Kidney epithelial cell (primary cell): Measurements from ENCODE around the gene PRKCSH. TPM values are rescaled to one million over a fixed set of nuclear protein-coding genes. Genes with fewer than 3 reads are reported as not detected.
"Not testable (repeated sequence)": the region's sequence is repeated elsewhere in the genome, so short reads cannot be mapped to it uniquely, and the experiment has no call there.

Source experiments
- DNase-seq: peaks from one replicate; pipeline ENCODE4 v3.0.0-alpha.2; 2010; ENCODE audit warnings: low read depth
- H3K27me3 ChIP-seq: 2 replicates; pipeline ENCODE4 v1.6.0; 2011; ENCODE audit warnings: low read length; ENCODE audit not compliant: control insufficient read depth, insufficient read depth
- H3K36me3 ChIP-seq: 2 replicates; pipeline ENCODE4 v1.5.1; 2011; ENCODE audit warnings: low read length; ENCODE audit not compliant: control insufficient read depth, insufficient read depth
- H3K4me3 ChIP-seq: 2 replicates; pipeline ENCODE4 v1.5.1; 2011; ENCODE audit warnings: low read depth, mild to moderate bottlenecking, control low read depth, low read length
- total RNA-seq: library from RNA; depleted of rRNA; stranded (reverse); fragments of >200 nt; gene quantifications from 2 replicates; pipeline ENCODE4 v1.2.3, GENCODE V29; 2015
- TF ChIP-seq, protein P1 (sequence below): IDR thresholded peaks from 2 replicates; pipeline ENCODE4 v1.5.1; 2011; ENCODE audit warnings: mild to moderate bottlenecking, moderate library complexity, low read length, control low read depth, inconsistent platforms; ENCODE audit not compliant: insufficient read depth, poor library complexity, severe bottlenecking

Gene PRKCSH
- total RNA-seq, 1 donor from 2014 or later: 269 TPM

DNA sequence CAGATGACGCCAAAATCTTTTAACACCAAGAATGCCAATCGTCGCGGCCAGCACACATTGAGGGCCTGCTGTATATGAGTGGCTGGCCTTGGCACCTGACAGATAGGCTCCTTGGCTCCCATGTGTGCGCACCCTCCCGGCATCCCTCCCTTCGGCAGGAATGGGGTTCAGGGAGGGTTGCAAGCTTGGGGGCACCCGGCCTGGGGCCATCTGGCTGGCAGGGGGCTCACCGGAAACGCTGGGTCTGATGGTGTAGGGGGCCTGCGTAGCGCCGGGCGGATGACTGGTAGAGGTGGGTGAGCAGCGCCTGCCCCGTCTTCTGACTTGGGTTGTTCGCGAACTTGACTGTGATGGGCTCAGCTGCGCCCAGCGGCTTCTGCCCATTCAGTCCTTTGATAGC lies 22.4 kb downstream of the PRKCSH start:
- H3K4me3 ChIP-seq: no peak overlapping the region
- TF ChIP-seq, protein P1, sequence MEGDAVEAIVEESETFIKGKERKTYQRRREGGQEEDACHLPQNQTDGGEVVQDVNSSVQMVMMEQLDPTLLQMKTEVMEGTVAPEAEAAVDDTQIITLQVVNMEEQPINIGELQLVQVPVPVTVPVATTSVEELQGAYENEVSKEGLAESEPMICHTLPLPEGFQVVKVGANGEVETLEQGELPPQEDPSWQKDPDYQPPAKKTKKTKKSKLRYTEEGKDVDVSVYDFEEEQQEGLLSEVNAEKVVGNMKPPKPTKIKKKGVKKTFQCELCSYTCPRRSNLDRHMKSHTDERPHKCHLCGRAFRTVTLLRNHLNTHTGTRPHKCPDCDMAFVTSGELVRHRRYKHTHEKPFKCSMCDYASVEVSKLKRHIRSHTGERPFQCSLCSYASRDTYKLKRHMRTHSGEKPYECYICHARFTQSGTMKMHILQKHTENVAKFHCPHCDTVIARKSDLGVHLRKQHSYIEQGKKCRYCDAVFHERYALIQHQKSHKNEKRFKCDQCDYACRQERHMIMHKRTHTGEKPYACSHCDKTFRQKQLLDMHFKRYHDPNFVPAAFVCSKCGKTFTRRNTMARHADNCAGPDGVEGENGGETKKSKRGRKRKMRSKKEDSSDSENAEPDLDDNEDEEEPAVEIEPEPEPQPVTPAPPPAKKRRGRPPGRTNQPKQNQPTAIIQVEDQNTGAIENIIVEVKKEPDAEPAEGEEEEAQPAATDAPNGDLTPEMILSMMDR: no peak
- no peaks in the 10 kb centered on the region for H3K36me3 ChIP-seq
- DNase-seq: no peak
- peaks cover 2% of the 10 kb centered on the region for H3K27me3 ChIP-seq

DNA sequence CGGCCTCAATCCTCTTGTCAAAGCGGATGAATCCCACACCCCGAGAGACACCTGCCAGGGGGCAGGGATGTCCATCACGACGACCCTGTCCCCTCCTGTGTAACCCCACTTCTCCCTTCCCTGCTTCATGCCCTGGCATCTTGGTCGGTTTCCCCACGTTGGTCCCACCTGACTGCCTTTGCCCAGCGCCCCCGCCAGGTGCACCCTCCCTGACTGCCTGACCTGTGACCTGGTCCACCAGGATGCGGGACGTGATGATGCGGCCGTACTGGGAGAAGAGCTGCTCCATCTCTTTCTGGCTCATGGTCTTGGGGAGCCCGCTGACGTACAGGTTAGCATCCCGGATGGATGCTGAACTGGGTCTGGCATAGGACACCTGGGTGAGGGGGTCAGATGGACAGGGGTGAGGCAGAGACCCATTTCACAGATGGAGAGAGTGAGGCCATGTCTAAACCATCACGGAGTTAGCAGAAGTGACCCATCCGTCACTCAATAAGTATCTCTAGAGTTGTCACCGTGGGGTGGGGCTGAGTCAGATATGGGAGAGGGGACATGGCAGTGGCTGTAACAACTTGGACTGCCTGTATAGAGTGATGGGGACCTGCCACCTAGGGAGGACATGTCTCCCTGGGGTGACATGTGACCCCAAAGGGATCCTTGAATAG lies 22.9 kb downstream of the PRKCSH start:
- TF ChIP-seq, protein P1: no peak
- no peak for DNase-seq
- no peaks in the 10 kb centered on the region for H3K27me3 ChIP-seq
- H3K4me3 ChIP-seq: no peak overlapping the region
- no peaks in the 10 kb centered on the region for H3K36me3 ChIP-seq

DNA sequence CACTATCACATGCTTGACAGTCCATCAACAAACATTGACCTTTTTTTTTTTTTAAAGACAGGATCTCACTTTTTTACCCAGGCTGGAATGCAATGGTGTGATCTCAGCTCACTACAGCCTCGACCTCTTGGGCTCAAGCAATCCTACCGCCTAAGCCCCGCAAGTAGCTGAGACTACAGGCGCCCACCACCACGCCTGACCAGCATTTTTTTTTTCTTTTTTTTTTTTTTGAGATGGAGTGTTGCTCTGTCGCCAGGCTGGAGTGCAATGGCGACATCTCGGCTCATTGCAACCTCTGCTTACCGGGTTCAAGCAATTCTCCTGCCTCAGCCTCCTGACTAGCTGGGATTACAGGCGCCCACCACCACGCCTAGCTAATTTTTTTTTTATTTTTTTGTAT lies 23.5 kb downstream of the PRKCSH start:
- not testable (repeated sequence) for H3K27me3 ChIP-seq, H3K4me3 ChIP-seq, DNase-seq, H3K36me3 ChIP-seq

DNA sequence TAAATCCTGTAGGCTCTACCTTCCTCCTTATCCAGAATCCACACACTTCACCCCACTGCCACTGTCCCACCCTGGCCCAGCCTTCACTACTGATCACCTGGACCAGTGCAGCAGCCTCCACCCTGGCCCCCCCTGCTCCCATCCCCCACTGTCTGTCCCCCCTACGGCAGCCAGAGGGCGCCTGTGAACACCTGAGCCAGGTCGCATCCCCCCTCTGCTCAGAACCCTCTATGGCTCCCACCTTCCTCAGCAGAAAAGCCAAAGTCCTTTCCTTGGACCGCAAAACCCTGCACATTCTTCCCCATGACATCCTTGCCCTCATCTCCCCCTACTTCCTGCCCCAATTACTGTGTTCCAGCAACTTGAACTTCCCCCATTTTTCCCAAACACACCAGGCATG lies 24.8 kb downstream of the PRKCSH start:
- no peaks in the 10 kb centered on the region for H3K36me3 ChIP-seq
- H3K4me3 ChIP-seq: no peak overlapping the region
- H3K27me3 ChIP-seq: no peaks in the 10 kb centered on the region
- TF ChIP-seq, protein P1: peak; percentile 46
- DNase-seq: no peak

DNA sequence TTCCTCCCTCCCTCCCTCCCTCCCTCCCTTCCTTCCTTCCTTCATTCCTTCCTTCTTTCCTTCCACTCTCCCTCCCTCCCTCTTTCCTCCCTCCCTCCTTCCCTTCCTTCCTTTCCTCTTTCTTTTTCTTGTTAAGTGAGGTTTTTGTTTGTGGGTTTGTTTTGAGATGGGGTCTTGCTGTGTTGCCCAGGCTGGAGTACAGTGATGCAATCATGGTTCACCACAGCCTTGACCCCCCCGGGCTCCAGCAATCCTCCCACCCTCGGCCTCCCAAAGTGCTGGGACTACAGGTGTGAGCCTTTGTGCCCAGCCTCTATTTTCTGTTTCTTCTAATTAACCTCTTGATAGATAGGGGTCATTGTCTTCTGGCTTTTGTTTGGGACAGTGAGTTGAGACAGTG lies 26.0 kb downstream of the PRKCSH start:
- TF ChIP-seq, protein P1: no peak
- H3K27me3 ChIP-seq: no peaks in the 10 kb centered on the region
- DNase-seq: no peak
- no peak overlapping the region for H3K4me3 ChIP-seq
- no peaks in the 10 kb centered on the region for H3K36me3 ChIP-seq

DNA sequence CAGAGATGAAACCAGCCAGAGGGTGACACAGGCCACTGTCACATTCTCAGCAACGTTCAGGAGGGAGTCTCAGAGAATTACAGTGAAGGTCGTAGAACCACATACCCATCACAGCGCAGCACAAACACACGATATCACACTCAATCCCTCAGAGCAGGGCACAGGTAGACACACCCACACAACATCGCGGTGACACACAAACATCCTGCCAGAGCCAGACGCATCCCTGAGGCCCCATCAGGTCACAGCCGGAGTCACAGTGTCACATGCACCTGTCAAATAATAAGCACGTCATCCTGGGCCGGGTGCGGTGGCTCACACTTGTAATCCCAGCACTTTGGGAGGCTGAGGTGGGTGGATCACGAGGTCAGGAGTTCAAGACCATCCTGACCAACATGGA lies 28.0 kb downstream of the PRKCSH start:
- H3K27me3 ChIP-seq: no peaks in the 10 kb centered on the region
- no peak for DNase-seq
- H3K4me3 ChIP-seq: no peak overlapping the region
- H3K36me3 ChIP-seq: no peaks in the 10 kb centered on the region
- TF ChIP-seq, protein P1: no peak
